NCI-H2107 treated with DMSO at 0.1 percent for 48 hours (cell line): ENCODE results near the gene HTR3D.
"Not testable (repeated sequence)": the region's sequence is repeated elsewhere in the genome, so short reads cannot be mapped to it uniquely, and the experiment has no call there.

Experiments
- DNase-seq: peaks from one replicate; lab custom pipeline; 2025; ENCODE audit not compliant: unreplicated experiment; lab: John Stamatoyannopoulos, UW

Gene HTR3D

DNA sequence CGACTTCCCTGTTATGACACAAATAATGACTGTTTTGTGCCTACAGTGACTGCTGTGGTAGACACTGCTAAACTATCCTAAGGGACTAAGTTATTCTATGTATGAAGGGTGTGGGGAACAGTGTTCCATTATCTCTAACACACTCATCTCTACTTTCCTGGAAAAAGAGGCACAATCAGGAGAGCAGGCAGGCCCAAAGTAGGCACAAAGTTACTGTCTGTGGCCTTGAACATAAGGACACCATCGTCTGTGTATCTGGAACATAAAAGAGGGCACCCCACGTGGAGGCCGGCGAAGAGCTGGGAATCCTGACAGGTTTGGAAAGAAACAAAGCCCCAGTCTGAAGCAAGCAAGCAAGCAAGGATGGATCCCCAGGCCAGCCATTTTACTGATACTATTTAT, 15.4 kb upstream of the HTR3D start:
- no peak for DNase-seq

DNA sequence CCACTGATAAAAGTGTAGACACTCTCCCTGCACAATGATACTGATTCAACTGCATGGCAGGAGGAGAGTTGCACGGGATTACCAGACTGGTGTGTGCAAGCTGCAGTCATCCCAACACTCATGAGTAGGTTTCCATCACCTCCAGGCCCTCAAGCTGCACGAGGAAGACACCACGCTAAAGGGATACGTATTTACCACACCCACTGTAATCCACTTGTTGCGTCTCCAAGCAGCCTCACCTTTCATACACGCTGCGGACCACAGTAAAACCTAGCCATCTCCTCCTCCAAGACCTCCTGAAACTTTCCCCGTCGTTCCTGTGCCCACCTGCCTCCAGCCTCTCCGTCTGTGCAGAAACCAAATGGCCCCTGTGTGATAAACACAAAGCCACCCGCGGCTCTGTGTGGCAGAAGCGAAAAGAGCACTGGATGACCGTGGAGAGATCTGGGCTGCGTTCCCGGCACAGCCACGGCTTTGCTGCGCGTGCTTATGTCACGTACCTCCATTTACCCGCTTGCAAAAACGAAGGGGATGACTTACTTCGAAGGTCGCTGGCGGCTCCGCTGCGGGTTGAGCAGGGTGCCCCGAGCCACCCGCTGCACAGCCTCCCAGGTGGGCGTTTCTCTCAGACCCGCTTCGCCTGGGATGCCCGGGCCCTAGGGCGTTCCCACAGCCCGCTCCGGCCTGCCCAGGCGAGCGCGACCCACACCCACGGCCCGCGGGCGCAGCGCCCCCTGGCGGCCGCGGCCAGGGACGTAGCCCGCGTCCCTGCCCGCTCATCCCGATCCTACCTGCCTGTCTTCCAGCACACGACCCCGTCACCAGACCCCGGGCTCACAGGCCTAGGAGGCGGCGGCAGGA, 14.5 kb upstream of the HTR3D start:
- peak; percentile 59 for DNase-seq

DNA sequence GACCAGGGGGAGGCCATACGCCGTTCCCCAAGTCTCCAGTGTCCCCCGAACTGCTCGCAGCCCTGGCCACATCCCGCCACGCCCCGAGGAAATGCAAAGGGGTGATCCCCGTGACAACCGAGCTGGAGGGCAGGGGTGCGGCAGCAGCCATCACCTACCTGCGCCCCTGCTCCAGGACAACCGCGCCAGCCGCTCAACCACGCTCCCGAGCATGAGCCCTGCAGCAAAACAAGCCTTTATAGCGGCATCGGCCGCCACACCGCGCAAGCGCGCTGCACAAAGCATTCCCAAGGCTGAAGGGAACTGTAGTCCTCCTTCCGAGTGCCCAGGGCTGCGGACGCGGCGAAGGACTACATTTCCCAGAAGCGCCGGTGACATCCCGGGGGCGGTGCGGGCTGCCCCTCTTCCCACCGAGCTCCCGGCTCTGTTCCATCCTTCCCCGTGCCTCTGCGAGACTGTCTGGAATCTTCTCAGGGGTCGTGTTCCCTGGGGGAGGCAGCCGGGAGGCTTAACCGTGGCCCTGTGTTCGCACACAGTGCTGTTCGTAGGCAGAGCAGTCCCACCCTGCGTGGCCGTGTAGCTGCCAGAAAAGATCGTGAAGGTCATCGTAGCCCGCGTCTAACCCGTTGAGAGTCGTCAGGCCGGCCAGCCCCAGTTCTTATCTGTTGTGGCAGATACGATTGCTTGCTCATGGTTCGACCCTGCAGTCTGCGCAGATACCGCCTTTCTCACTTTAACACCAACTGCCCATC, 13.7 kb upstream of the HTR3D start, which contains the start of gene ABCC5:
Gene ABCC5, minus strand, starts transcription at position 213 of the 752 bp plus-strand sequence. CDS start 3,492 bp downstream, outside the sequence.
- DNase-seq, result peak; percentile 99

DNA sequence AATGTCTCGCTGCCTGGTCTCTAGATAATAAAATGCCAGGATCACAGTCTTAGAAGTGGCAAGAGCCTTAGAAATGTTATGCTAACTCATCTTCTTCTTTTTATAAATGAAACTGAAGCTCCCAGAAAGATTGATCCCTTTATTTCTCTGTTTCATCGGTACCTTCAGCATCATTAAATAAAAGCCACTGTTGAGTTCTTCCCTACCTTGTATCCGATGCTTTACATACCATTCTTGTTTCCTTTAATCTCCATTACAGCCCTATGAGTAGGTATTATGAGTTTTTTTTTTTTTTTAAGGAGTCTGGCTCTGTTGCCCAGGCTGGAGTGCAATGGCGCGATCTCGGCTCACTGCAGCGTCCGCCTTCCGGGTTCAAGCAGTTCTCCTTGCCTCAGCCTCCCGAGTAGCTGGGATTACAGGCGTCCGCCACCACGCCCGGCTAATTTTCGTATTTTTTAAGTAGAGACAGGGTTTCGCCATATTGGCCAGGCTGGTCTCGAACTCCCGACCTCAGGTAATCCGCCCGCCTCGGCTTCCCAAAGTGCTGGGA, 13.0 kb upstream of the HTR3D start:
- DNase-seq, result peak; percentile 61

DNA sequence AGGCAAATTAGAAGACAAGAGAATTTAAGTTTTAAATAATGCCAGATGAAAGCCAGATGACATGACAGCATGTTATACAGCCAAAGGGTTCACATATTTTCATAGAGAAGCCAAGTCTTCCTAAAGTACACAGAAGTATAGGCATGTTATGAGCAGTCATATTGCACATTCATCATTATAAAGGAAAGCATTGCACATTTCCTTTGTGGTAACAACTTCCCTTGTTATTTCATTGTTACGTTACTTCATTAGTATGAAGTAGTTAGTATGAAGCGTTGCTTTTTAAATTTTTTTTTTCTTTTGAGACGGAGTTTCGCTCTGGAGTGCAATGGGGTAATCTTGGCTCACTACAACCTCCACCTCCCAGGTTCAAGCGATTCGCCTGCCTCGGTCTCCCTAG, 9.2 kb upstream of the HTR3D start:
- no peak for DNase-seq

DNA sequence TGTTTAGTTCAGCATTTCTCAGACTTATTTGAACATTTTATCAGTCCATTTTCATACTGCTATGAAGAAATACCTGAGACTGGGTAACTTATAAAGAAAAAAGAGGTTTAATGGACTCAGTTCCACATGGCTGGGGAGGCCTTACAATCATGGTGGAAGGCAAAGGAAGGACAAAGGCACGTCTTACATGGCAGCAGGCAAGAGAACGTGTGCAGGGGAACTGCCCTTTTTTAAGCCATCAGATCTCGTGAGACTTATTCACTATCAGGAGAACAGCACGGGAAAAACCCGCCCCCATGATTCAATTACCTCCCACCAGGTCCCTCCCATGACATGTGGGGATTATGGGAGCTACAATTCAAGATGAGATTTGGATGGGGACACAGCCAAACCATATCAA, 6.3 kb upstream of the HTR3D start:
- DNase-seq, result not testable (repeated sequence)

DNA sequence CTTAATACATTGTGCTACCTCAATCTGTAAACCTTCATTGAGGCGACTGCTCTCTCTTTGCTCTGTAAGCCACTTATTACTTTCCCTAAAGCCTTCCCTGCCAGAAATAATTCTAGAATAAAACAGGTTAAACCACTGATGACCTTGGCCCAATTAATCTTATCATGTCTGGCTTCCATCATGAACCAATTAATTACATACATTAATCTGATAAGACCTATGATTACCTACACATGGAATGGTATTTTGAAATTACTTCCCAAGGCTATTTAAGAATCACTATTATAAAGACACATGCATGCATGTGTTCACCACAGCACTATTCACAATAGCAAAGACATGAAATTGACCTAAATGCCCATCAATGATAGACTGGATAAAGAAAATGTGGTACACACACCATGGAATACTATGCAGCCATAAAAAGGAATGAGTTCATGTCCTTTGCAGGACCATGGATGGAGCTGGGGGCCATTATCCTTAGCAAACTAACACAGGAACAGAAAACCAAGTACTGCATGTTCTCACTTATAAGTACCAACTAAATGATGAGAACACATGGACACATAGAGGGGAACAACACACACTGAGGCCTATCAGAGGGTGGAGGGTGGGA, 3.2 kb upstream of the HTR3D start:
- DNase-seq, result not testable (repeated sequence)

DNA sequence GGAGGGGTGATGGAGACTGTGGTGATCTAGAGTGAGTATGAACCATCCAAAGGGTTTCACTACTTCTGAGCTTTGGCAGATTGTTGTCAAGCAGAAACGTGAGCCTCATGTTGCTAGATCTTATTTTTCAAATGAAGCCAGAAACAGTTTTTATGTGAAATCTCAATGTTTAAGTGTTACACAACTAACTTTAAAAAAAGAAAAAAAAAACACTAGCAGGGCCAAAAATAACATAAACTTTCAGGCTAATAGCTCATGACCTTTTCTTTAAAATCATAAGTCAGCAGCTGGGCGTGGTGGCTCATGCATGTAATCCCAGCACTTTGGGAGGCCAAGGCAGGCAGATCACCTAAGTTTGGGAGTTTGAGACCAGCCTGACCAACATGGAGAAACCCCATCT, 2.1 kb upstream of the HTR3D start:
- no peak for DNase-seq

DNA sequence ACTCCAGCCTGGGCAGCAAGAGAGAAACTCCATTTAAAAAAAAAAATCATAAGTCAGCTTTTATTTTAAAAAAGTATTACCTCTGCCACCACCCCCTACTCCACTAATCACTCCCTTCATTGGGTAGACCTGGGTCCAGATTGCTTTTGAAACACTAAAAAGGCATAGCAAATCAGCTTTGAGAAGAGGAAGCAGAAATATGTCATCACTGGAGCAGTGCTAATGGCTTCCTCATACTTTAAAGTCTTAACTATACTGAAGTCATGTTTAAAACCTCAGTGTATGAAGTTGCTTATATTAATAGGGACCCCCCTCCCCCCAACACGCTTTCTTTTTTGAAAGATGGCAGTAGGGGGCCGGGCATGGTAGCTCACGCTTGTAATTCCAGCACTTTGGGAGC, 1.0 kb upstream of the HTR3D start:
- DNase-seq, result no peak

DNA sequence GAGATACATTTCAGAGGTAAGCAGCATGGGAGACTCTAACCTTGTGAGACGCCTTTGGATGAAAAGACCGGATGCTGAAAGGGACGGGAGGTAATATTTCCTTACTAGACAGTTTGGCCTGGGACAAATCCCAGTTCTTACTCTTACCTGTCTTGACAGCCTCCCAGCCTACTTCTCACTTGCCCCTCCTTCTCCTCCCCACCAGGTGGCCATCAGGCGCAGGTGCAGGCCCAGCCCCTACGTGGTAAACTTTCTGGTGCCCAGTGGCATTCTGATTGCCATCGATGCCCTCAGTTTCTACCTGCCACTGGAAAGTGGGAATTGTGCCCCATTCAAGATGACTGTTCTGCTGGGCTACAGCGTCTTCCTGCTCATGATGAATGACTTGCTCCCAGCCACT, 6.3 kb downstream of the HTR3D start:
- DNase-seq, result no peak

DNA sequence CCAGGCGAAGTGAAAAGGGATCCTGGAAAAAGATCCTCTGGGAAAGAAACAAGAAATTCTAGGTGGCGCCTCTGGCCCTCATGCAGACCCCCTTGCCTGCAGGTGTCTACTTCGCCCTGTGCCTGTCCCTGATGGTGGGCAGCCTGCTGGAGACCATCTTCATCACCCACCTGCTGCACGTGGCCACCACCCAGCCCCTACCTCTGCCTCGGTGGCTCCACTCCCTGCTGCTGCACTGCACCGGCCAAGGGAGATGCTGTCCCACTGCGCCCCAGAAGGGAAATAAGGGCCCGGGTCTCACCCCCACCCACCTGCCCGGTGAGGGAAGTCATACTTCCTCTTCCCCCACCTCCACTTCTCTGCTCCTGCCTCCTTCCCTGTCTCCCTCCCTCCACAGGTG, 6.8 kb downstream of the HTR3D start:
- not testable (repeated sequence) for DNase-seq

DNA sequence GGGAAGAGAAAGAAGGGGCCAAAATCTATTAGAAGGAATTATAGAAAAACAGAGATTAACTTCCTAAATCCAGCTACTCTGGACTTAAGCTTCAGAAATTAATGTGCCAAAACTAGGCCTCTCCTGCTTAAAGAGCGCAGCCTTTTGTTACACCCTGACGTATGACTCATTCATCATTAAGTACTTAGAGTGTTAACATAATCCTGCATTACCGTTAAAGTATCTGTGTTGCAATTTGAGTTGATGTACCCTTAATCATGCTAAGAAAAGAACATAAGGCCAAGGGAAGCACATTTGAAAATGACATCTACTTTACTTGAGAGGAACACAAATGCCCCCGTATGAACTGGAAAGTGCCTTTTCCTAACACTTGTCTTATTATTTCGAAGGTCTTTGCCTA, 7.9 kb downstream of the HTR3D start:
- DNase-seq, result peak; percentile 93

DNA sequence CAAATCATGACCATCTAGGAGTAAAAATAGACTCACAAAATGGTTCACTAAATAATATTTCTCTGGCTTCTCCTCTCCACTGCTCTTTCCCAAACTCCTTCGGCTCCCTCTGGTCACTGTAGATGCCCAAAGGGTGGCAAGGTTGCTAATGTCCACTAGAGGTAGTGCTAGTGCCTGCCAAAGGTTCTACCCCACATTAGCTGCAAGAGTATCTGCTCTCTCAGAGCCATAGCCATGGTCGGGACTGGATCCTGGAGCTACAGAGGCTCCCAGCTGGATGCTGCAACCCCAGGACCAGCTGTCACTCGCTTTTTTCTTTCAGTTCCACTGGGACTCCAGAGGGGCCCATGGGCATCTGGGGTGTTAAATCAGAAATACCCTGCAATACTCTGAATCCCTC, 8.5 kb downstream of the HTR3D start:
- peak; percentile 40 for DNase-seq

DNA sequence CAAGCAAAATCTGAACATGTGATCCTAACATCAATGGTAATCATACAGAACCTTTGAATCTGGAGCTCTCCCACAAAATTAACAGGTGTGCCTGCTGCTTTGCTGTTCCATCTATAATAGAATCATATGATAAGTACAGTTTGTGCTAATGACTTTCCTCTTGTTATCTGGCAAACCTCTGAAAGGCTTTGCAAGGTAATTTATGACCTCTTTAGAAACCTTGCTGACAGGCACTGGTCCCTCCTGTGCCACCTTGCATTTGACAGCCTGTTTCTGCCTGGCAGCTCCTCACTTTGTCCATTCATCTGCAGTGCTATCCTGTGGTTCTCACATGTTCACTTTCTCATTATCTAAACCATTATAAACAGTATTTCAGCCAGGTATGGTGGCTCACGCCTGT, 11.1 kb downstream of the HTR3D start:
- DNase-seq, result peak; percentile 95

DNA sequence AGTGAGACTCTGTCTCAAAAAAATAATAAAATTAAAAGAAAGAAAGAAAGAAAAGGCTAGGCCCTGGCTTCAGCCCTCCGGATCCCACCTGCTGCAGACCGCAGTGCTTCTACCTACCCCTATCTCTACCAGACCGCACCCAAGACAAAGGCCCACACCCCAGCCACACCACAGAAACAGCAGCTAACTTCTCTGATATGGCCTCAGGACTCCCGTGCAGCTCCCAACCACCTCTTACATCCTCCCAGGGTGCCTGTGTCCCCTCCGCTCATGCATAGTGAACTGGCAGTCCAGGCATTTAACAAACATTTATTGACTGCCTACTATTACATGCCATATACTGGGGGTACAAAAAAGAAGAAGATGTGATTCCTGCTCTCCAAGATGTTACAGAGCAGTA, 14.5 kb downstream of the HTR3D start:
- DNase-seq, result no peak

DNA sequence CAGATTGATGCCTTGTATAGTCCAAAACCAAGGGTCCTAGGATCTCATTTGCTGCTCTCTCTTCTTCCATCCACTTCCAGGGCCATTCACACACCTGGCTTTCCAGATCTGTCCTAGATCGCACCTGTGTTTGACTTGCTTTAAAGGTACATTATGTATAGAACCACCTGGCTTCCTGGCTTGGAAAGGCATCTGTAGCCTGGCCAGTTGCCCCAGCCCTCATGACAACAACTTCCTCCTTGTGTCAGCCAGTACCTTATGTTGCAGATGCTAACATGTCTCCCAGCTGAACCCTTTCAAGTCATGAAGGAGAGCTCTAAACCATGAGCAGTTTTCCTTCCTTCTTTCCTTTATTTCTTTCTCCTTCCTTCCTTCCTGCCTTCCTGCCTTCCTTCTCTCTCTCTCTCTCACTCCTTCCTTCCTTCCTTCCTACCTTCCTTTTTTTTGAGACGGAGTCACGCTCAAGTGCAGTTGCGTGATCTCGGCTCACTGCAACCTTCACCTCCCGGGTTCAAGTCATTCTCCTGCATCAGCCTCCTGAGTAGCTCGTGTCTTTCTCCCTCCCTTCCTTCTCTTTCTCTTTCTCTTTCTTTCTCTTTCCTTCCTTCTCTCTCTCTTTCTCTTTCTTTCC, 18.8 kb downstream of the HTR3D start:
- DNase-seq, result peak; percentile 85

DNA sequence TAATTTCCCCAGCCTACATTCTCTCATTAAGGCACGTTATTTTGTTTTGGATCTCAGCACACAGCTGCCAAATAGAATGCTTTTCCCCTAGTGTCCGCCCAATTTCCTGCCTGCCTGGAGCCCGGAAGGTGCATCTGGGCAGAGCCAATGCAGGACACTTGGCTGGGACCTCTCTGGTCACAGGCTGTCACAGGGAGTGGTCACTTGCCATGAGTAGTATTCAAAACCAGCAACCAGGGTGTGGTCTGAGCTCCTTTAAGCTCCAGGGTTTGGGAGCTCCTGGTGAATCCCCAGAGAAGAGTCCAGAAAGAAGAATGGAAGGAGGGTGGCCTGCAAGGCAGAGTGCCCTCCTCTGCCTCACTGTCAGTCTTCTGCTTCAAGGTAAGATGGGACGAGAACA, 21.2 kb downstream of the HTR3D start, which contains the start of gene HTR3C:
Gene HTR3C, plus strand, starts transcription at position 281 of the 400 bp plus-strand sequence. Its CDS starts 34 bp downstream, at position 315.
- no peak for DNase-seq

DNA sequence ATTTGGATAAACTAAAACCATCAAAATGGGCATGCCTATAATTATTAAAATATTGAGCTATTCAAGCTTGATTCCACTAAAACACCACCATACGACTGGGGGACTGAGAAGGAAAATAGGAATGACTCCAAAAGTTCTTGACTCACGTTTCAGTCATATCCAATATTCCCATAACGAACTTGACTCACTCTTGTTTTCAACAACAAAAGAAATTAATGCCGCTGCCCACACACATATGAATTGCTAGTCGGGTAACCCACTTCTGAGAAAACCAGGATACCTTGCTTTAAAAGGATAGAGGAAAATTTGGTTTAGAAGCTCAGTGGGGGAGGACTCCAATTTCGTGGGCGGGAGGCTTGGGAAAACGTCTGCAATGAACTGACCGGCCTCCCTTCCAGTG, 26.5 kb downstream of the HTR3D start:
- no peak for DNase-seq

DNA sequence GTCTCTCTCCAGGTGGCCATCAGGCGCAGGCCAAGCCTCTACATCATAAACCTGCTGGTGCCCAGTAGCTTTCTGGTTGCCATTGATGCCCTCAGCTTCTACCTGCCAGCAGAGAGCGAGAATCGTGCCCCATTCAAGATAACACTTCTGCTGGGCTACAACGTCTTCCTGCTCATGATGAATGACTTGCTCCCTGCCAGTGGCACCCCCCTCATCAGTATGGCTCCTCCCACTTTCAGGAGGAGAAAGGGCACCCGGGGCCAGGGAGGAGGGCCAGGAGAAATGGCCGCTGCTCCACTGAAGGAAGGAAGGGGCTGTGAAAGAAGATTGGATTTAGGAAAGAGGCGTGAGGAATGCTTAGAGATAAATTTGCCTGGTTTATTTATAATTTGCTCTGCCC, 27.9 kb downstream of the HTR3D start:
- DNase-seq, result no peak

DNA sequence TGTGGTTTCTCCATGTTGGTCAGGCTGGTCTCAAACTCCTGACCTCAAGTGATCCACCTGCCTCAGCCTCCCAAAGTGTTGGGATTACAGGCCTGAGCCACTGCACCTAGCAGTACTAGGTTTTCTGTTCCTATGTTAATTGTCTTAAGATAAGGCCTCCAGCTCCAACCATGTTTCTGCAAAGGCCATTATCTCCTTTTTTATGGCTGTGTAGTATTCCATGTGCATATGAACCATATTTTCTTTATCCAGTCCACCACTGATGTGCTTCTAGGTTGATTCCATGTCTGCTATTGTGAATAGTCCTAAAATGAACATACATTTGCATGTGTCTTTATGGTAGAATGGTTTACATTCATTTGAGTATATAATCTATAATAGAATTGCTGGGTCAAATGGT, 31.1 kb downstream of the HTR3D start:
- DNase-seq, result no peak

DNA sequence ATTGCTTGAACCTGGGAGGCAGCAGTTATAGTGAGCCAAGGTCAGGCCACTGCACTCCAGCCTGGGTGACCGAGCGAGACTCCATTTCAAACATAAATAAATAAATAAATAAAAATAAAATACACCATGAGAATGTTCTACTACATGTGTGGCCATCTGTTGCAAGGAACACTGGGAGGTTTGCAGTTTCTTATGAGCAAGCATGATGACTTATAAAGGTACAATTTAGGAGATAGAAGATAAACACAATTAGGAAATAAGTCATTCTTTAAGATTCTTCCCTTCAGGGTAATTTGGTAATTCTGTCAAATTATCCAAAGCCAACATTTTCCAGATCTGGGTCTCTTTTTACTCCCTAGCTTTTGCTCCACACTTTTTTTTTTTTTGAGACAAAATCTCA, 34.7 kb downstream of the HTR3D start:
- no peak for DNase-seq
